ENCODE measurements around the gene WDR46. TPM values are rescaled to one million over a fixed set of nuclear protein-coding genes. Genes with fewer than 3 reads are reported as not detected.
A peak's percentile ranks its signal among the peaks of the same experiment; 100 is the strongest.

The WDR46 gene
- total and polyA plus RNA-seq, 2 of the 8 experiments (the other 6 are each of a cell fraction or from before 2014, with no cell fraction given): 69.7 to 91.0 TPM

DNA sequence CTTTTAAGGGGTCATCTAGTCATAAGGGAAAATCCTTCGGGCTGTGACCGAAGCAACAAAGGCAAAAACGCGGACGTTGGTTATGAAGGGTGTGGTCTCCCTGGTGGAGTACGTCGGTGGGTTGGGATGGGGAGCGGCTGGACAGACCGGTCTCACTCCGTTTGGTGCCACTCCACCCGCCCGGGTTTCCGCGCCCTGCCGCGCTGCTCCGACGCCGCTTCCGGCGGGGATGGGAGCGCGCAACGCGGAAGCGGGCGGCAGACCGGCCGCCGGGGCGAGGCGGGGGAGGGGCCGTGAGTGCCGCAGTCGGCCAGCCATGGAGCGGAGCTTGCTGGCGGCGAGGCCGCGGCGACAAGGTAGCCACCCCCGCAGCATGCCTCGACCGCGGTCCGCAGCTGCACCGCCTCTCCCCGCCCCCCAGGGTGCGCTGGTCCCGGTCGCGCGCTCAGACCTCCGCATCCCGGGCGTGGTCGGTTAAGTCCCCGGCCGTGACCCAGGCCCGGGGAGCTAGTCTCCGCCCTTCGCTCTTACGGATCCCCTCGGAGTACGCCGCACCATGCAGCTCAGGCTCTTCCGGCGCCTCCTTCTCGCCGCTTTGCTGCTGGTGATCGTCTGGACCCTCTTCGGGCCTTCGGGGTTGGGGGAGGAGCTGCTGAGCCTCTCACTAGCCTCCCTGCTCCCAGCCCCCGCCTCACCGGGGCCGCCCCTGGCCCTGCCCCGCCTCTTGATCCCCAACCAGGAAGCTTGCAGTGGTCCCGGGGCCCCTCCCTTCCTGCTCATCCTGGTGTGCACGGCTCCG, 12.0 kb downstream of the WDR46 start, which contains the start of gene B3GALT4 (continued):
- TF ChIP-seq YY1 (IDR thresholded peaks at IDR 0.05; ENCODE audit: low read depth, low read length) (peak; percentile 73; the same call in 1 of the 2 replicates), RBBP5 (IDR thresholded peaks at IDR 0.05; ENCODE audit: borderline replicate concordance, low read depth, low read length) (peak; percentile 83; the same call in 1 of the 2 replicates), HDAC2 (IDR thresholded peaks at IDR 0.05; ENCODE audit: borderline replicate concordance in 1 of 2, low read depth in 2 of 2, low read length in 2 of 2) (0 out of 4 replicates have a peak, but pooled peaks of 1 of the 2 experiments have one; percentile 17), EP300 (IDR thresholded peaks at IDR 0.05; ENCODE audit: borderline replicate concordance in 1 of 2, low read depth in 2 of 2, low read length in 2 of 2) (0 out of 3 replicates have a peak, but pooled peaks of 1 of the 2 experiments have one; percentile 23), POLR2AphosphoS5 (IDR thresholded peaks at IDR 0.05; ENCODE audit: low read depth, low read length) (peak; percentile 90), TAF7 (optimal IDR thresholded peaks at IDR 0.05; ENCODE audit: borderline replicate concordance, low read depth, low read length) (peak; percentile 63), FOSL1 (IDR thresholded peaks at IDR 0.05; ENCODE audit: insufficient read depth, low read depth, low read length) (0 out of 2 replicates have a peak, but pooled peaks have one; percentile 59), SIN3A (conservative IDR thresholded peaks at IDR 0.05 in 1 of 2, IDR thresholded peaks at IDR 0.05 in 1 of 2; ENCODE audit: low read depth in 1 of 2, low read length in 2 of 2) (peak; percentile 32 to 77; a peak in 2 of 4 replicates), CREB1 (IDR thresholded peaks at IDR 0.05) (no peak; the same call in none of the 2 replicates), EZH2 (IDR thresholded peaks at IDR 0.05; ENCODE audit: low read depth, low read length, severe bottlenecking) (no peak), TAF1 (IDR thresholded peaks at IDR 0.05; ENCODE audit: low read depth, low read length) (peak; percentile 53), RAD21 (IDR thresholded peaks at IDR 0.05 in 1 of 2, conservative IDR thresholded peaks at IDR 0.05 in 1 of 2; ENCODE audit: low read depth in 2 of 2, low read length in 2 of 2) (0 out of 4 replicates have a peak, but pooled peaks of 1 of the 2 experiments have one; percentile 19), NANOG (IDR thresholded peaks at IDR 0.05; ENCODE audit: insufficient read depth, low read depth, low read length, poor library complexity, severe bottlenecking) (peak; percentile 16), GABPA (IDR thresholded peaks at IDR 0.05; ENCODE audit: borderline replicate concordance, insufficient read depth, low read length) (peak; percentile 72; the same call in 1 of the 2 replicates), SP4 (IDR thresholded peaks at IDR 0.05; ENCODE audit: low read length) (no peak), POU5F1 (IDR thresholded peaks at IDR 0.05; ENCODE audit: low read depth, low read length) (no peak)
- TF ChIP-seq, protein P1, sequence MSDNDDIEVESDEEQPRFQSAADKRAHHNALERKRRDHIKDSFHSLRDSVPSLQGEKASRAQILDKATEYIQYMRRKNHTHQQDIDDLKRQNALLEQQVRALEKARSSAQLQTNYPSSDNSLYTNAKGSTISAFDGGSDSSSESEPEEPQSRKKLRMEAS (IDR thresholded peaks at IDR 0.05): peak; percentile 75
- TF ChIP-seq, protein P2, sequence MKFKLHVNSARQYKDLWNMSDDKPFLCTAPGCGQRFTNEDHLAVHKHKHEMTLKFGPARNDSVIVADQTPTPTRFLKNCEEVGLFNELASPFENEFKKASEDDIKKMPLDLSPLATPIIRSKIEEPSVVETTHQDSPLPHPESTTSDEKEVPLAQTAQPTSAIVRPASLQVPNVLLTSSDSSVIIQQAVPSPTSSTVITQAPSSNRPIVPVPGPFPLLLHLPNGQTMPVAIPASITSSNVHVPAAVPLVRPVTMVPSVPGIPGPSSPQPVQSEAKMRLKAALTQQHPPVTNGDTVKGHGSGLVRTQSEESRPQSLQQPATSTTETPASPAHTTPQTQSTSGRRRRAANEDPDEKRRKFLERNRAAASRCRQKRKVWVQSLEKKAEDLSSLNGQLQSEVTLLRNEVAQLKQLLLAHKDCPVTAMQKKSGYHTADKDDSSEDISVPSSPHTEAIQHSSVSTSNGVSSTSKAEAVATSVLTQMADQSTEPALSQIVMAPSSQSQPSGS (IDR thresholded peaks at IDR 0.05; ENCODE audit: low read length): peak; percentile 58; the same call in 1 of the 2 replicates
